HepG2 (cell line): Measurements from ENCODE around the gene TLCD3A. TPM values are rescaled to one million over a fixed set of nuclear protein-coding genes. Genes with fewer than 3 reads are reported as not detected.

Experiments
- BRF2 ChIP-seq: sonication (generic); formaldehyde crosslinking; IDR thresholded peaks from 2 replicates; pipeline ENCODE4 v1.8.1; 2022; ENCODE audit warnings: mild to moderate bottlenecking, missing genetic modification reagents
- MEIS1 ChIP-seq: sonication (generic); formaldehyde crosslinking; IDR thresholded peaks from 2 replicates; pipeline ENCODE4 v1.9.0; 2021; ENCODE audit warnings: mild to moderate bottlenecking, missing genetic modification reagents, moderate library complexity, borderline replicate concordance
- NFAT5 ChIP-seq: sonication (generic); formaldehyde crosslinking; IDR thresholded peaks from 2 replicates; pipeline ENCODE4 v1.4.0; 2020; ENCODE audit warnings: missing genetic modification reagents
- RELA ChIP-seq: sonication (generic); formaldehyde crosslinking; IDR thresholded peaks from 2 replicates; pipeline ENCODE4 v1.4.0; 2020; ENCODE audit warnings: missing genetic modification reagents
- STAG1 ChIP-seq: sonication (generic); formaldehyde crosslinking; IDR thresholded peaks from 2 replicates; pipeline ENCODE4 v1.4.0; 2020; ENCODE audit warnings: missing genetic modification reagents
- ZBTB39 ChIP-seq: sonication (generic); formaldehyde crosslinking; IDR thresholded peaks from 2 replicates; pipeline ENCODE4 v1.5.0; 2020; ENCODE audit warnings: missing genetic modification reagents
- ZFP82 ChIP-seq: sonication (generic); formaldehyde crosslinking; IDR thresholded peaks from 2 replicates; pipeline ENCODE4 v1.5.1; 2020; ENCODE audit warnings: mild to moderate bottlenecking, missing genetic modification reagents, borderline replicate concordance
- ZNF142 ChIP-seq: sonication (generic); formaldehyde crosslinking; IDR thresholded peaks from 2 replicates; pipeline ENCODE4 v1.4.0; 2020; ENCODE audit warnings: missing genetic modification reagents
- ZNF20 ChIP-seq: sonication (generic); formaldehyde crosslinking; IDR thresholded peaks from 2 replicates; pipeline ENCODE4 v1.4.0; 2020; ENCODE audit warnings: mild to moderate bottlenecking, moderate library complexity, missing genetic modification reagents
- polyA plus RNA-seq, 8 experiments: library from polyadenylated mRNA; depleted of rRNA in 3 of 8; stranded (reverse) in 7 of 8; unstranded in 1 of 8; fragments of >200 nt; fragmentation: Illumina TruSeq in 4 of 8; extraction: Trizol in 4 of 8; gene quantifications; 2 replicates each; pipeline versions ENCODE4 v1.2.1 to v1.2.3, GENCODE V29; 2011 to 2016; ENCODE audit warnings: low read depth in 4 of 8, missing spikeins in 1 of 8, mixed read lengths in 1 of 8; ENCODE audit not compliant: insufficient read depth in 1 of 8
- total RNA-seq, 5 experiments: library from RNA; depleted of rRNA; stranded (reverse); fragments of >200 nt; fragmentation: Illumina TruSeq; extraction: Trizol; gene quantifications; 2 replicates each; pipeline ENCODE4 v1.2.3, GENCODE V29; 2016; ENCODE audit warnings: low read depth in 1 of 5

Gene TLCD3A
- total and polyA plus RNA-seq, 2 of the 13 experiments (the other 11 are each of a cell fraction or from before 2014, with no cell fraction given), result 25.2 to 46.6 TPM

GRCh38 chr17:781805-782731, 49.7 kb downstream of the TLCD3A start, which contains the start of the genes GLOD4 and MRM3 (continued):
- peak; percentile 36; the same call in 1 of the 2 replicates for TF ChIP-seq ZNF142
- 0 out of 2 replicates have a peak, but pooled peaks have one; percentile 31 for TF ChIP-seq NFAT5 (CRISPR knock-in tag)
- TF ChIP-seq RELA (CRISPR knock-in tag), result 0 out of 2 replicates have a peak, but pooled peaks have one; percentile 41
- peak; percentile 66; the same call in 1 of the 2 replicates for TF ChIP-seq ZFP82 (CRISPR knock-in tag)
- TF ChIP-seq ZNF20 (CRISPR knock-in tag), result no peak
- peak; percentile 4; the same call in 1 of the 2 replicates for TF ChIP-seq STAG1 (CRISPR knock-in tag)
- 0 out of 2 replicates have a peak, but pooled peaks have one; percentile 72 for TF ChIP-seq BRF2 (CRISPR knock-in tag)
- TF ChIP-seq MEIS1 (CRISPR knock-in tag), result no peak; the same call in 1 of the 2 replicates
- 0 out of 2 replicates have a peak, but pooled peaks have one; percentile 44 for TF ChIP-seq ZBTB39 (CRISPR knock-in tag)
